HG03095 (cell line): ENCODE results near the gene SNX6.
A peak's percentile ranks its signal among the peaks of the same experiment; 100 is the strongest.
"Not testable (repeated sequence)": the region's sequence is repeated elsewhere in the genome, so short reads cannot be mapped to it uniquely, and the experiment has no call there.

ENCODE experiments used
- ATAC-seq: cut with Tn5 transposase; IDR thresholded peaks from one replicate; pipeline ENCODE4 v1.9.1; 2021; ENCODE audit warnings: moderate library complexity; ENCODE audit not compliant: unreplicated experiment

The SNX6 gene

DNA sequence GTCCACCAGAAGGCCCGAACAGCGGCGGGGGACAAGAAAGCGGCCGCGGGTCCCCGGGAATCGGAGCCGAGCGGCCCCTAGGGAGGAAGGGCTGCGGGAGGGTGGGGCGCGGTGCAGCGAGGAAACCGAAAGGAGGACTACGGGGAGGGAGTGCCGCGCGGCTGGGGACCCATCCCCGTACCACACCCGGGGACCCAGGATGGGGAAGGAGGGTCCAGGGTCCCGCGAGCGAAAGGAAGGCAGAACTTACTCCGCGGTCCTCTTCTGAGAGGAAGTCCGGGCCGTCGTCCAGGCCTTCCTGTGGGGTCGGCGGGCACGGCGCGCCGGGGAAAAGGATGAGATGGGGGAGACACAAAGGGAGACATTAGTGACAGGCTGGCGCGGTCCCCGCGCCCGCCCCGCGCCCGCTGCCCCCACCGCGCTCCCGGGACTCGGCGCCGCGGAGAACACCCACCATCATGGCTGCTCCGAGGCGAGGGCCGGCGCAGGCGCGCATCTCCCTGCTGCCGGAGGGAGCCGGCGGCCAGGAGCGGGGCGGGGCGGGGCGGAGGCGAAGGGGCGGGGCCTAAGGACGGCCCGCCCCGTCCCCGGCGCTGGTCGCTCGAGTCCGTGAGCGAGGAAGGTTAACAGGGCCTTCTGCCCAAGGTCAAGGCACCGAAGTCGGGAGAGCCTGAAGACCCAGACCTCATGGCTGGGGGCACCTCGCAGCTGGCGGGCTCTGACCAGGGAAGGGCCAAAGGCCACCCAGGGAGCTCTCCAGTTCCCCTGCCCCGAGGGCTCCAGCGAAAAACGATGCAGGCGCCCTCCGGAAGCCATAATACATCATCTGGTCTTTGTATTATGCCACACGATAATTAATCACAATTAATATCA lies at the start of gene SNX6:
TSS of gene SNX6 (minus strand) at position 492 of the 873 bp plus-strand sequence. CDS start at position 460, 32 bp downstream.
- peak; percentile 94 for ATAC-seq

DNA sequence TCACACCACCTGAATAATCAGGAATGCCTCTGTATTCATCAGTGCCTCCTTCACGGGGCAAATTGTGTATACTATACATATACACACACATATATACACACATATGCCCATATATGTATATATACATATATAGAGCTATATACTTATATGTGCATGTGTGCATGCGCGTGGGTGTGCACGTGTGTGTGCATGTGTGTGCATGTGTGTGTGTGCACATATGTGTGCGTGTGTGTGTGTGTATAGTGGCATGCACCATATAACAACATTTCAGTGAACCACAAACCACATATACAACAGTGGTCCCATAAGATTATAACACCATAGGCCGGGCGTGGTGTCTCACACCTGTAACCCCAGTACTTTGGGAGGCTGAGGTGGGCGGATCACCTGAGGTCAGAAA lies 48.8 kb upstream of the SNX6 start:
- ATAC-seq: no peak

DNA sequence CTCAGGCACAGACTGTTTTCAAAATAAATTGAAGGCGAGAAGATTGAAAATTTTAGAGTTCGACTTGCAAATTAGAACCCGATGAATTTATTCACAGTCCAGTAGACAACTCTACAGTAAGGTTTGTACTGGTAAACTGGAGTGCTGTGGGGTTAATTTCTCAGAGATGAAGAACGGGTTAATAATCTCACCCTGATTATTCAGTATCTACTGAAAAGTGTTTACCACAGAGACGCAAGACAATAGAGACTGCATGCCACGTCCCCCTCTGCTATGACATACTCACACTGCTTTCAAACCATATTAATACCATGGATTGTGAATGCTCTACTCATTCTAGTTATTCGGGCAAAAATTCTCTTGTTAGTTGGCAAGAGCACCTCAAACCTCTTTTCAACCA lies 48.4 kb upstream of the SNX6 start:
- ATAC-seq: no peak

DNA sequence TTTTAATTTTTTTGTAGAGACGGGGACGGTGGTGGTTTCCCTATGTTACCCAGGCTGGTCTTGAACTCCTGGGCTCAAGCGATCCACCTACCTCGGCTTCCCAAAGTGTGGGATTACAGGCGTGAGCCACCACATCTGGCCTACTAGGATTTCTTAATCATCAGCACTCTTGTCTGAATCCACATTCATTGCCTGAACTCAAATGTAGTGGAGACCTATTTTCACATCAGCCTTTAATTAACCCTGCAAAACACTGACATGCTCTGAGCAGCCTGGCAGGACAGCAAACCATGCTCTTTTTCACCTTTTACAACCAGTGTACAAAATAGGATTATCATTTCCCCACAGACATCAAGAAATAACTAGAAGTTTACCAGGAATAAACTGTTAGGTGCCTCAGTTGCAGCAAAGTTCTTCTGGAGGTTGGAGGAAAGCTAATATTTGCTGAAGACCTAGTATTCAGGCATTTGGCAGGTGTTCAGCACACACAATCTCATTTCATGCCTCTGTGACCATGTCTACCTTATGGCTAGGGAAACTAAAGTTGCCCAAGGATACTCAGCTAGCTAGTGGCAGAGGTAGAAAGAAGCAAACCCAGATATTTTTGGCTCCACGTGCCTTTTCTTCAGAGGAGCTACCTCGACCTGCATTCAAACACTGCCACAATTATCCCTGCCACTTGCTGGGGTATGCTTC lies 46.7 kb upstream of the SNX6 start:
- no peak for ATAC-seq

DNA sequence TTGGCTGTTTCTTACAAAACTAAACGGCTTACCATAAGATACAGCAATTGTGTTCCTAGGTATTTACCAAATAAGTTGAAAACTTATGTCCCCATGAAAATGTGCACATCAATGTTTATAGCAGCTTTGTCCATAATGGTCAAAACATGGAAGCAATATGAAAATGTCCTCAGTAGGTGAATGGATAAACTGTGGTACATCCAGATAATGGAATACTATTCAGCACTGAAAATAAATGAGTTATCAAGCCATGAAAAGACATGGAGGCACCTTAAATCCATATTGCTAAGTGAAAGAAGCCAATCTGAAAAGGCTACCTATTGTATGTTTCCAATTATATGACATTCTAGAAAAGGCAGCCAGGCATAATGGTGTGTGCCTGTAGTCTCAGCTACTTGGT lies 43.8 kb upstream of the SNX6 start:
- no peak for ATAC-seq

DNA sequence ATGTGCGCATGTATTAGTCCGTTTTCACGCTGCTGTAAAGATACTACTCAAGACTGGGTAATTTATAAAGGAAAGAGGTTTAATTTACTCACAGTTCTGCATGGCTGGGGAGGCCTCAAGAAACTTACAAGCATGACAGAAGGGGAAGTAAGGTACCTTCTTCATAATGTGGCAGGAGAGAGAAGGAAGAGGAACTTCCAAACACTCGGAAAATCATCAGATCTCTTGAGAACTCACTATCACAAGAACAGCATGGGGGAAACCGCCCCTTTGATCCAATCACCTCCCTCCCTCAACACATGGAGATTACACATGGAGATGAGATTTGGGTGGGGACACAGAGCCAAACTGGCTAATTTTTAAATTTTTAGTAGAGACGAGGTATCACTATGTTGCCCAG lies 41.8 kb upstream of the SNX6 start:
- ATAC-seq: no peak

DNA sequence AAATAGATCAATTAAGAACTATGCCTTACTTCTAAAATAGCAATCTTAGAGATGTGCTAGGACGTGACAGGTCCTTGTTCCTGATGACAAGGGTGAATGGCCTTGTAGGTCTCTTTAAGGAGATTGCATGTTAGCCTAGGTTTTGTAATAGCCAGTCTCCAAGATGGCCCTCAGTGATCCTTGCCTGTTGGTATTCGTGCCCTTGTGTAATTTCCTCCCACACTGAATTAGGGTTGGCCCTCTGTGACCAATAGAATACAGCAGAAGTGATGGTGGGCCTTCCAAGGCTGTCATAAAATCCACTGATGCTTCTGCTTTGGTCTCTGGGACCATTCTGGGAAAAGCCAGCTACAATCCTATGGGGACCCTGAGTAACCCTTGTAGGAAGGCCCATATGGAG lies 38.2 kb upstream of the SNX6 start:
- no peak for ATAC-seq

DNA sequence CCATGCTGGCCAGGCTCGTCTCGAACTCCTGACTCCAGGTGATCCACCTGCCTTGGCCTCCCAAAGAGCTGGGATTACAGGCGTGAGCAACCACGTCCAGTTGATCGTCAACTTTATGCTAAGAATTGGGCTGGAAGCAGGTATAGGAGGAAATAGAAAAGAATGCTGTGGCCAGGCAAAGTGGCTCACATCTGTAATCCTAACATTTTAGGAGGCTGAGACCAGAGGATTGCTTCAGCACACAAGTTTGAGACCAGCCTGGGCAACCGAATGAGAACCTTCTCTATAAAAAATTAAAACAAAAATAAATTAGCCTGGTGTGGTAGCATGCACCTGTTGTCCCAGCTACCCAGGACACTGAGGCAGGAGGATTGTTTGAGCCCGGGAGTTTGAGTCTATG lies 37.1 kb upstream of the SNX6 start:
- no peak for ATAC-seq

DNA sequence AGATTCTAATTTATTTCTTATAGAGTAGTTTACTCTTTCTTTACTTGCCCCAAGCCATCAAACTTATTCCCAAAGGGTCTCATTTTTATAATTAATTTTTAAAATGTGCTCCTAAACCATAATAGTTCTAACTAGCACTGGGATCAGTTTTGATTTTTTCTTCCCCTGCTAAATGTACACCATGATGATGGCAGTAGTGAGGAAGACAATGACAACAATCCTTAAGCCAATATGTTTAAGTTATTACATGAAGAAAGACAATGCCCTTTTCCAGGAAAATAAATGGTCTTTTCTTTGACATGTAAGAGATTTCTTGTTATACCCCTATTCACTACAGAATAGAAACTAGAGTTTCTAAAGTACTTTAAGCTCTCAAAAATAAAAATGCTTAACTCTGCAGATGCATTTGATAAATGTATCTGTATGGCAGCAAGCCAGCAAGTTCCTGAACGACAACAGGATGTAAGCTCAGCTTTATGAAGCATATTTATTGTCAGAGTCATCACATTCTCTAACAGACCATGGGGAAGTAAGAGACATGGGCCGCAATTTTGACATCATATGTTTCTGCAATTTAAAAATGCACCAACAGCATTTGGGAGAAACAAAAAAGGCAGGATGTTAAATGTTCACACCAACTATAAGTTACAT lies 36.0 kb upstream of the SNX6 start:
- ATAC-seq: no peak

DNA sequence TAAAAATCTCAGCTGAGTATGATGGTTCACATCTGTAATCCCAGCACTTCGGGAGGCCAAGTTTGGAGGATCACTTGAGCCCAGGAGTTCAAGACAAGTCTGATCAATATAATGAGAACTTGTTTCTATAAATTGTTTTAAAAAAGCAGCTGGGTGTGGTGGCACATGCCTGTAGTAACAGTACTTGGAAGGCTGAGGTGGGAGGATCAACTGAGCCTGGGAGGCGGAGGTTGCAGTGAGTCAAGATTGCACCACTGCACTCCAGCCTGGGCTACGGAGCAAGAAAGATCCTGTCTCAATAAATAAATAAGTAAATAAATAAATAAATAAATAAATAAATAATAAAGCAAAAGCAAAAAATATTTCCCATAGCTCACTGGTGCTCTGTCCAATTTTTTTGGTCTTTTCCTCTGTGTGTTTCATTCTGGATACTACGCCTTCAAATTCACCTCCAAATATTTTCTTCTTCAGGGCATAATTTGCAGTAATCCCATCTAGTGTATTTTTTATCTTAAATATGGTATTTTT lies 32.7 kb upstream of the SNX6 start:
- ATAC-seq: no peak

DNA sequence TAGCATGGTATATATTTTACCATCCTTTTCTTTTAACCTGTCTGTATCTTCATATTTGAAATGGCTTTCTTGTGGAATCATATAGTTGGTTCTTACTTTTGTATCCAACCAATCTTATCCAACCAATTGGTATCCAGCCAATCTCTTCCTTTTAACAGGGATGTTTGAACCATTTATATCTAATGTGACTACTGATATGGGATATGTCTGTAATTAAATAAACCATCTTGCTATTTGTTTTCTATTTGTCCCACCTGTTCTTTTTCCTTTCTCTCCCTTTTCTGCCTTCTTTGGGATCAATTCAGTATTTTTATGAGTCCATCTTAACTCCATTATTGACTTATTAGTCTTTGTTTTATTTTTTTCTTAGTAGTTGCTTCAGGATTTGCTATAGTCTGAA lies 30.8 kb upstream of the SNX6 start:
- no peak for ATAC-seq

DNA sequence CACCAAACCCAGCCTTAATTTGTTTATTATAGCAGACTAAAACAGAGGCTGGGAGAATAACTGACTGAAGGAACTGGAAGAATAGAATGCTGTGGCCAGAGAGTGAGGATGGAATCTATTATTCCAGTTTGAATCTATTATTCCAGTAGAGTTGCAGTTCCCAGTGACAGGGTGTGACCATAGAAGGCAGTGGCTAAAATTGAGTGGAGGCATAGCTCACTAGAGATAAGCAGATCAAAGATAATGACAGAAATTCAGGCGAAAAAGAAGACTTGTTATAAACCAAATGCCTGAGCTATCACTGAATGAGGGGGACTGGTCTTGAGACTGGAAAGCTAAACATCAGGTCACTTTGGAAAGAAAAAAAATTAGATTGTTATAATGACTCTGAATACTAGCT lies 26.0 kb upstream of the SNX6 start:
- ATAC-seq: no peak

DNA sequence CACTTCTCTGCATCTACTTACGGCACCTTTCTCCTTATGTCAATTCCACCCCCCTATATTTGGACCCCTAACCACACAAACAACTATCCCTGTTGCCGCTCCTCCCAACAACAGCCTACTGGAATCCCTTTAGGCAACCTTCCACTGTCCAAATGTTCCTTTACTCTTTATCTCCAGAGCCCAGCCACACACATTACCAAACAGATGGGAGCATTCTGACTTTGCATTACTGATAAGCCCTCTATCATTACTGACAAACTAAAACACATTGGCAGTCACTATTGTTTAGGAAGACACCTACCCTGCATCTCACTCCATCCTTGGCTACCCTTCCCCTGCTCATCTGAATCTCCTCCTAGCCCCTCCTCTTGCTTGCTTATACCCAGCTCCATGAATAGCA lies 23.1 kb upstream of the SNX6 start:
- not testable (repeated sequence) for ATAC-seq

DNA sequence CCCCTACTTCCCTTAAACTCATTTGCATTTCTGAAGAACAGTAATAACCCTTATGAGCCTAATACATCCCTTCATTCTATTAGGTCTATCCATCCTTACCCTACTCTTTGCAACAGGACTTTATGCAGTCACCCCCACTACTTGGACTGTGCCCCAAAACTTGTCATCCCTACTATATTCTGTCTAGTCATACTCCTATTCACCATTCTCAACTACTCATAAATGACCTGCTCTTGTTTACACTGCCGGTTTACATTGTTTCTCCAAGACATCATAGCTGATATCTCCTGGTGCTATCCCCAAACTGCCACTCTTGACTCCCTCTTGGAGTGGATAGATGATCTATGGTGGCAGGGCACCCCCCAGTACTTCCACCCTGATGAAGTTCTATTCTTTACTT lies 22.4 kb upstream of the SNX6 start:
- not testable (repeated sequence) for ATAC-seq

DNA sequence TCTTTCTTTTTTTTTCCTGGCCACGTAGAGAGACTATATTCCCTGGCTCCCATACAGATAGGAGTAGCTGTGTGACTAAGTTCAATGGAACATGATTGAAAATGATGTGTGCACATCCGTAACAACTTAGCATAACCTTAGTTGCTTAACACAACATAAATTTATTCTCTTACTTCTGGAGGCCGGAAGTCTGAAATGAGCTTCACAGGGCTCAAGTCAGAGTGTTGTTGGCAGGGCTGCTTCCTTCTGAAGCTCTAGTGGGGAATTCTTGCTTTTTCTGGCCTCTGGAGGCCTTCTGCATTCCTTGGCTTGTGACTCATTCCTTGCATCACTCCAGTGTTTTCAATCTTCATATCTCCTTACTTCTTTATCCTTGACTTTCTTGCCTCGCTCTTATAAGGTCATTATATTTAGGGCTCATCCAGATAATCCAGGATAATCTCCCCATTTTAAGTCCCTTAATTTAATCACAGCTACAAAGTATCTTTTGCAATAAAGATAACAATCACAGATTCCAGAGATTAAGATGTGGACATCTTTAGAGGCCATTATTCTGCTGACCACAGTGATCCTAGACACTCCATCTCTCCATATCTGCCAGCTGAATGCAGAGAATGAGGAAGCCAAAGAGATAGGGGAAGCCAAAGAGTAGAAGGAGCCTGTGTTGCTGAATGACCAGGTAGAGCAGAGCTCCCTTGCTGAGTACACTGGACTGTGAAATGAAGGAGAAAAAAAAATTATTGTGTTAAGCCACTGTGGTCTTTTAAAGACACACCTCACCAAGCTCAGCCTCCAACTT lies 21.0 kb upstream of the SNX6 start:
- ATAC-seq: no peak

DNA sequence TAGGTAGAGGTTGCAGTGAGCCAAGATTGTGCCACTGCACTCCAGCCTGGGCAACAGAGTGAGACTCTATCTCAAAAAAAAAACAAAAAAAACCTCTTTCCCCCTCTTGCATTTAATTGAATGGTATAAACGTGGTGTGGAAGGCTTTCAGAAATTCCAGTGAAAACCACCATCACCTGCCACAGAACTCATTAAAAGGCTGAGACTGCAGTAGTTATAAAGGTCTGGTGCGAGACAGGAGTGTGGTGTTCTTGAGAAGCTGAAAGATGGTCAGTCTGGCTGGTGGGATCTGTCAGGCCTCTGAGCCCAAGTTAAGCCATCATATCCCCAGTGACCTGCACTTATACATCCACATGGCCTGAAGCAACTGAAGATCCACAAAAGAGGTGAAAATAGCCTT lies 20.1 kb upstream of the SNX6 start:
- not testable (repeated sequence) for ATAC-seq

DNA sequence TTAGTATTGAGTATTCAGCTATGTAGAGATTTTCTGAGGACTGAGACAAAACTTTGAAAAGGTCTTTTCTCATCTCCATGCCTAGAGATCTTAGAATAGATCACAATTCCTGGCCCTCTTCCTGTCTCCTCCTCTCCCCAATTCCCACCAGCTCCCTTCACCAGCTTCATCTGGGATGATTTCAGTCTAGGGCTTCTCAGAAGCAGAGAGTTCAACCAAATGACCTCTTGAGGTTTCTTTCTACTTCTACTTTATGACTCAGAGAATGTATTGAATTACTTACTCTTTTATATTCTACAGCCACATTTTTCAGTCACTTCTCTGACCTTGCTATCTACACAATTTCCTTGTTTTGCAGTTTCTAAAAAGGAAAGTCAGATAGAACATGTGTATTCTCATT lies 19.4 kb upstream of the SNX6 start:
- ATAC-seq: no peak

DNA sequence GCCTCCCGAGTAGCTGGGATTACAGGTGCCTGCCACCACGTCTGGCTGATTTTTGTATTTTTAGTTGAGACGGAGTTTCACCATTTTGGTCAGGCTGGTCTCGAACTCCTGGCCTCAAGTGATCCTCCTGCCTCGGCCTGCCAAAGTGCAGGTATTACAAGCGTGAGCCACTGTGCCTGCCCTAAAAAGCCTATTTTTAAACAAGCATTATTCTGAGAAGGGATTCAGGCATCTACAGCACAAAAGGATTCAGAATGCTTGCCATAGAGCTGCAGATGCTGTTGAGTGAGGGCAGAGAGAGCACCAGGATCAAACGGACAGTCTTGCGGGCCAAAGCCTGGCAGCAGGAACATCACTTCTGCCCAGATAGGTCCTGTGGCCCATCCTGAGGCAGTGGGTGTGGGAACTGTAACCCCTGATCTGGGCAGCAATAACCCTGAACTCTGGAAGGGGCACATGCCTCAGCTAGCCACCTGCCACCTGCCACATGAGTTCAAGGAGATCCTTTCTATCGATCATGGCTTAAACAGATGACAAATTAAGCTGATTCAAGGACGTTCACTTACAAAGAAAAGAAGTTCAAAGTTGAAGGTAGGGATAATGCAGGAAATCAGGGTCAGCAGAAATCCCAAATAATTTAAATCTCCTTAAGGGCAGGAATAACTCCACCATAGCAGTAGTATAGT lies 16.8 kb upstream of the SNX6 start:
- ATAC-seq: no peak

DNA sequence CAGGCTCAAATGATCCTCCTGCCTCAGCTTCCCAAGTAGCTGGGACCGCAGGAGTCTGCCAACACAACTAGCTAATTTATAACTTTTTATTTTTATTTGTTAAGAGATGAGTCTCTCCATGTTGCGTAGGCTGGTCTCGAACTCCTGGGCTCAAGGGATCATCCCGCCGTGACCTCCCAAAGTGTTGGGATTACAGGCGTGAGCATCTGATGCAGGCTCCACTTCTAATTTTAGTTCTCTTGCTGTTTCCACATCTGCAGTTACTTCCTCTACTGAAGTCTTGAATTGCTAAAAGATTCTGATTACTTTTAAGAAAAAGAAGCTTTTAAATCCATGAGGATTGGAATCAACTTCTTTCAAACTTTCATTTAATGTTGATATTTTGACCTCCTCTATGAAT lies 13.4 kb upstream of the SNX6 start:
- no peak for ATAC-seq

DNA sequence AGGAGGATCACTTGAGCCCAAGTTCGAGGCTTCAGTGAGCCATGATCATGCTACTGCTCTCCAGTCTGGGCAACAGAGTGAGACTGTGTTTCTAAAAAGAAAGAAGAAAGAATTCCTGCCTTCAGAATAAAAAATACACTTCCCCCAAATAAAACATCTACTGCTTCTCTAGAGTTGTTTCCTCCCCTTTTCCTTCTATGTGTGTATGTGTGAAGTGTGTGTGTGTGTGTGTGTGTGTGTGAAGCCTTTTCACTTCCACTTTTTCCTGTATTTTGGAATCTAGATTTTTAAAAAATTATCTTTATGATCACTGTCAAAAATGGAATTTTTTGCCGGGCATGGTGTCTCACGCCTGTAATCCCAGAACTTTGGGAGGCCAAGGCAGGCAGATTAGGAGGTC lies 12.6 kb upstream of the SNX6 start:
- ATAC-seq: no peak
